Stimulated activated CD4-positive, alpha-beta T cell treated with anti-CD3 and anti-CD28 coated beads, Interleukin-4, amount 100 ng/mL, for 24 hours (primary cell): ENCODE data around the gene LMAN2L.
A peak's percentile ranks its signal among the peaks of the same experiment; 100 is the strongest.

ENCODE experiments used
- DNase-seq: peaks from one replicate; pipeline ENCODE4 v3.0.0-alpha.2; 2020

Gene LMAN2L

DNA sequence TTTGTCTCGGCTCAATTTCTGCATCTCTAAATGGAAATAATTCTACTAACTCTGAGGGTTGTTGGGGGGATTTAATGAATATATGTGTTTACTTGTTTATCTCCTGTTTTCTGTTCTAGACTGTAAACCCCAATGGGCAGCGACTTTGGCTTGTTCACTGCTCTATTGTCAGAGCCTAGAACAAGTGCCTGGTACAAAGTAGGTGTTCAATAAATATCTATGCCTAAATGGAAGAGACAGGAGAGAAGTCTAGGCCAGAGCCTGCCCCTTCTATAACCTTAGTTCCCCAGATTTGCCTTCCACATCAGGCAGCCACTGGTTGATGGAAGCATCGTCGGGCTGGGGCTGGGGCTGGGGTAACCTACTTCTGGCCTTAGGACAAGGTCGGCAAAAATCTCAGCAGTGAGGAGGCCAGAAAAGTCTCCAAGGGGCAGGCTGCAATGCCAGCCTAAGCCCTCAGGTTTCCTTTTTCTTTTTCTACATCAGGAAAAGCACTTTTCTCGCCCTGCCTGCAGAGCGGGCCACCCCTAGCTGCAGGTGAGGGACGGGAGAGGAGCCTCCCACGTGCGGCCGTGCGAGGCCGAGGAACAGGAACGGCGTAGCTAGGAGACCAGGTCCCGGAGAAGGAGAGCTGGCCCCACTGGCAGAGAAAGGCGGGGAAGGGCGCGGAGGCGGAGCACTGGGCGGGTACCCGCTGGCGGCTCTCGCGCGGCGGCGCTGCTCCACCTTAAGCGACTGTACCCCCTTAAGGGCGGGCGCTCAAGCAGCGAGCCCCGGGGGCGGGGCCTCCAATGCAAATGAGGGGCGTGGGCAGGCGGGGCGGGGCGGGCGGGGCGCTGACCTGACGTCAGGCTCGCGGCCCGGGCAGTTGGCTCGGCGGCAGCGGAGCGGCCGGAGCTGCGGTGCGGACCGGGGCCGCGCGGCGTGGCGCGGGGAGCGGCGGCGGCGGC, 20.4 kb upstream of the LMAN2L start, which contains the start of gene CNNM4:
Gene CNNM4, plus strand, starts transcription at position 867 of the 950 bp plus-strand sequence. CDS start 98 bp downstream, outside the sequence.
- DNase-seq = peak; percentile 92

DNA sequence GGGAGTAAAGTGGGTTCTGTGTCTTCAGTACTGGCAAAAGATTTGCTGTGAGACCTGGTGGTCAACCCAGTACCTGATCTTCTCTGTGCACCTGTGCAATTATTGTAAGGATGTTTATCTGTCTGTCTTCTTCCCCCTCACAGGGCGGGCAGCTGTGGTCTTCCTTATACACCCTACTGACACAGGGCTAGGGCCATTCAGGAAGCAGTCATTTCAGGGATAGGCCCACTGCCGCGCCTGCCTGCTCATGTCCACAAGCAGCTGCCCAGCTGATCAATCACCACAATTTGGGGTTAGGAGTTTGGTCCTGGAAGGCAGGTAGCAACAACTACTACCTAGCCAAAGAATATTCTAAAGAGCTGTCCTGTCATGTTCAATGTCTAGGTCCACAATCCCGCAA, 19.7 kb upstream of the LMAN2L start:
- DNase-seq = no peak

DNA sequence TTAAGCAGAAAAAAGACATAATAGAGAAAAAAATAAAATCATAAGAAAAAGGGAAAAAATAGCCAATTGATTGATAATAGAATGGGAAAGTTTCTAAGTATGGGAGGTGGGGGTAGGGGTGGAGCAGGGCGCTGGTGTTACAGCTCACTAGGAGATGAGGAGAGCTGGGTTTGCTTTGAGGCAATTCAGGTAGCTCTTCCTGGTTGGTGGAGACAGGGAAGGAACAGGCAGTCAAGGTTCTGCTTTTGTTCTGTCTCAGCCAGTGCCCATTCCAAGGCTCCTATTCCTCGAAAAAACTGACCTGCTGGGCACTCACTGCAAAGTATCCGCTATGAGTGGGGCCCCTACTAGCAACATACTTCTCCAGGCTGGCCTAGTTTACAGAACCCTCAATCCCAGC, 19.1 kb upstream of the LMAN2L start:
- no peak for DNase-seq

DNA sequence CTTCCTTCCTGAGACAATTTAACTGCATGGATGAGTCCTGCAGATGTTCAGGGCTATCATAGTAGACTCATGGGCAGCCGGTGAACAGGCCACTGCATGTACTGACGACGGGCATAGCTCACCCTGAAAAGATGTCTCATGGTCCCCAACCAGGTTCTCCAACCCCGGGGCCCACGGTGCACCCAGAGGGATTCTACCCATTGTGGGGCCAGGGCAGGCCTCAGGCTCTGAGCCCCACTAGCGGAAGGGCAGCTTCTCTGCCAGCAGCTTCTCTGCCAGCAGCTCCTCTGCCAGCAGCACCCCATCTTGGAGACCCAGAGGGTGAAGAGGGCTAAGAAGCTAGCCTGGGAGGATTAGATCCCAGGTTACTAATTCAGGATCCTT, 17.6 kb upstream of the LMAN2L start:
- no peak for DNase-seq

DNA sequence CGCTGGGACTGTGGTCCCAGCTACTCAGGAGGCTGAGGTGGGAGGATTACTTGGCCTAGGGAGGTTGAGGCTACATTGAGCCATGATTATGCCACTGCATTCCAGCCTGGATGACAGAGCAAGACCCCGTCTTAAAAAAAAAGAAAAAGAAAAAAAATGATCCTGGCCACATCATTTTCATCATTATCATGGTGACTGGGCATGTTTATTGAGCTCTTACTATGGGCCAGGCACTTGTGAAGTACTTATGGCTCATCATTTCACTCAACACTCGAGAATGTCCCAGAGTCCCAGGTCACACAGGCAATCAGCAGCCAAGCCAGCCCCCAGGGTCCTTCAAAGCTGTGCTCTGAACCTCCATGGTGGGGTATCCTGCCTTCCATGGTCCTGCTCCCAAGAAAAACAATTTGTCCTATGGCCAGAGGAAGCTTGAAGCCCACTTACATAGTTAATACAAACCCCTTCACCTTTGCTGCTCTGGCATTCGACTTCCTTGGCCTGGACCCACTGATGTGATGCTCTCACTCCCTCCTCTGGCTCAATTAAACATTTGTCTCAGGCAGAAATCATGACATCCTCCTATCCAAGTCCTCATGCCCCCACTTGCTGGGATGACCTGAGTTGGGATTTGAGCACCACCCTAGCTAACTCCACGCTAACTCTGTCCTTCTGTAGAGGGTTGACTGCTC, 17.1 kb upstream of the LMAN2L start:
- DNase-seq = no peak

DNA sequence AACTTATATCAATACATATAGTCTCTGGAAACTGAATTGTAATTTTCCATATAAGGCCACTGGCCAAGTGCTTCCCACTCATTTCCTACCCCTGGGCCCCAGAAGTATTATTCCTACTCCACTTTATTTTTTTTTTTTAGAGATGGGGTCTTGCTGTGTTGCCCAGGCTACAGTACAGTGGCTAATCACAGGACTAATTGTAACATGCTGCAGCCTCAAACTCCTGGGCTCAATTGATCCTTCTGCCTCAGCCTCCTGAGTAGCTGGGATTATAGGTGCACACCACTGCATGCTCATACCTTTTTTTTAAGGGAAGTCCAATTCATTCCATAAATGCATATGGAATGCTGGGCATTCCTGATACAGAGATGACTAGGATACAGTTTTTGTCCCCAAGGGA, 14.5 kb upstream of the LMAN2L start:
- no peak for DNase-seq

DNA sequence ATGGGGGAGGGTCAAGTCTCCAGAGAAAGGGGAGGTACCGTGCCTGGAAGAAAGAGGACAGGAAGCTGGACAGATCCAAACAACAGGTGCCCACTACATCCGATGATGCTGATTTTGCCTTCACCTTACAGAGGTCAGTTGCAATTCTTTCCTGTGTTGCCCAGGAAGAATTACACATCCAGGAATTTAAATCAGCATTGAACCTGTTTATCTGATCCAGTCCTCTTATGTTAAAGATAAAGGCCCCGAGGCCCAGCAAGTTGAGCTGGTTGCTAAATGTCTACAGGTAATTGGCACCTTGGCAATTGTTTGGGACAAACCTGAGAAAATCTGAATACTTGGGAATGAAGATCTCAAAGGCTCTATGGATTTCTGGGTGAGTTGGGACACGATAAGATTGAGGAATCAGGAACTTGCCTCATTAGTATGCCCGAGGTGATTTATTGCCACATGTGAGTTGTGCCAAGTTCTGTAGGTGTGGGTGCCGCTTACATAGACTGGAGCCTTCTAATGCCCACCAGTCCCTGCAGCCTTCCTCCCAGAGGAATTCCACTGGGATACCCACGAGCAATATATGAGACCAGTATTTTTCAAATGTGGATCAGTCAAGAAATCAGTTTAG, 13.9 kb upstream of the LMAN2L start:
- no peak for DNase-seq

DNA sequence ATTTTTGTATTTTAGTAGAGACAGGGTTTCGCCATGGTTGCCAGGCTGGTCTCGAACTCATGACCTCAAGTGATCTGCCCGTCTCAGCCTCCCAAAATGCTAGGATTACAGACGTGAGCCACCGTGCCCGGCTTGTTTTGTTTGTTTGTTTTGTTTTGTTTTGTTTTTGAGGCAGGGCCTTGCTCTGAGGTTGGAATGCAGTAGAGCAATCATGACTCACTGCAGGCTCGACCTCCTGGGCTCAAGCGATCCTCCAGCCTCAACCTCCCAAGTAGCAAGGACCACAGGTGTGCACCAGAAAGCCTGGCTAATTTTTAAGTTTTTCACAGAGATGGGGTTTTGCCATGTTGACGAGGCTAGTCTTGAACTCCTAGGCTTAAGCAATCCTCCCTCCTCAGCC, 11.9 kb upstream of the LMAN2L start:
- no peak for DNase-seq

DNA sequence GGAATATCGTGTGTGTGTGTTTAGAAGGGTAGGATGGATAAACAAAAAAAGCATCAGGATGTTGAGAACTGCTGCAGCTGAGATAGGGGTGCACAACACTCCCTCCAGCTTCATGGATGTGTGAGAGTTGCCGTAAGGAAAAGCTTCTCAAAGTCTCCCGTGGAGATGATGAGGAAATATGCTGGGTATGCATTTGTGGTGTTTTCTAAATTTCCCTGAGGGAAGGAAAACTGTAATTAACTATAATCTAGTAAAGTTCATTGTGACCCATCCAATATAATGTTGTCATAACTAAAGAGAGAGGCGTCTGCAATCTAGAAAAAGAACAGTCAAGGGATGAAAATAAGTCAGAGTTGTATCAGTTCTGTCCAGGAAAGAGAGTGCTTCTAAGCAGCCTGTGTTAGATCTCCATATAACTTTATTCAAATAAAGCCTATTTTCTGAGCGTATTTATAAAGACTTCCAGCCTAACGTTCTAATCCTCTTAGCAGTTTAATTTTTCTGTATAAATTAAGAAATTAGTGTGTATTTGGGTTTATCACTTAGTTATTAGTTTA, 7.3 kb upstream of the LMAN2L start:
- no peak for DNase-seq

DNA sequence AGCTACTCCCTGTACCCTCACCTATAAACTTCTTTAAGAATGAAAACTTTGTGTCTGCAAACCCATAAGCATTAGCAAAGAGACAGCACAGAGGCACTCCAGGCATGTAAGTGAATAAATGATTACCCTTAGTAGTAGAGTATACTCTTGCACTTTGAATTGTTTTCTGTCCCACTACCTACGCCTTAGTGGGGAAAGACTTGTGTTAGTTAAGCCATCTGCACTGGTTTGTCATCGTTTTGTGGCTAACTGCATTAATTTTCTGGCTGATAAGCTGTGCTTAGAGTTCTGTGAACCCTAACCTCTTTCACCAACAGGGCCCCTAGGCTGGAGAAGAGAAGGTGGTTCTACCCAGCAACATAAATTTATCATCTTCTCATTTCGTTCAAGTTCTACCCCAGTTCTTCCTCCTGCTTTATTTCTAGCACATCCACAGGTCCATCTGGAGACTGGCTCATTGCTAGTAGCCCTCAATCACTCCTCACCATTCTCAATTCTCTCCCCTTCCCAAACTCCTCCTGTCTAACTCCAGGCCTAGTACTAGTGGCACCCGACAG, 710 bp downstream of the LMAN2L start:
- no peak for DNase-seq

DNA sequence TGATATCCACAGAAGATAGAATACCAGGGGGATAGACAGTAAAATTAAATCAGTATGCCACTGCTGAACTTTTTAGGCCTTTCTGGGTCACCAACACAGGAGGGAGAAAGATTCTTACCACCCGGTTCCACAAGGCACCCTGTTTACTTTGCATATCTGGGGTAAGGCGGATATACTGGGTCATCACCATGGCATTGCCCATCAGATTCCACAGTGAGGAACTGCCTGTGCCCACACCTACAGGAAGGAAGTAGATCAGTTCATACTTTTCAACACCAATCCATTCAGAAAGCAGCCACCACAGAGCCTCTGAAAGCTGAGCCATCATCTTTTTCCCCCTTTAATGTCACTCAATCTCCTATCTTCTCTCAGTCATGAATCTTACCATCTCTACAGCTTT, 2.0 kb downstream of the LMAN2L start:
- DNase-seq = no peak

DNA sequence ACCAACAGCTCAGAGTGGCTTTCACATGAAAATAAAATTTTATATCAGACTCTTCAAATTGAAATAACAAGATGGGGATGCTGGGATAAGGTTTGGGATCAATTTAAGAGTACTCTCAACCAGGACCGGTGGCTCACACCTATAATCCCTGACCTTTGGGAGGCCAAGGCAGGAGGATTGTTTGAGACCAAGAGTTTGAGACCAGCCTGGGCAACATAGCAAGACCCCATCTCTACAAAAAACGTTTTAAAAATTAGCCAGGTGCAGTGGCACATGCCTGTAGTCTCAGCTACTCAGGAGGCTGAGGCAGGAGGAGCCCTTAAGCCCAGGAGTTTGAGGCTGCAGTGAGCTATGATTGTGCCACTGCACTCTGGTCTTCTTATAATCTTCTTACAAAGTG, 2.6 kb downstream of the LMAN2L start:
- no peak for DNase-seq

DNA sequence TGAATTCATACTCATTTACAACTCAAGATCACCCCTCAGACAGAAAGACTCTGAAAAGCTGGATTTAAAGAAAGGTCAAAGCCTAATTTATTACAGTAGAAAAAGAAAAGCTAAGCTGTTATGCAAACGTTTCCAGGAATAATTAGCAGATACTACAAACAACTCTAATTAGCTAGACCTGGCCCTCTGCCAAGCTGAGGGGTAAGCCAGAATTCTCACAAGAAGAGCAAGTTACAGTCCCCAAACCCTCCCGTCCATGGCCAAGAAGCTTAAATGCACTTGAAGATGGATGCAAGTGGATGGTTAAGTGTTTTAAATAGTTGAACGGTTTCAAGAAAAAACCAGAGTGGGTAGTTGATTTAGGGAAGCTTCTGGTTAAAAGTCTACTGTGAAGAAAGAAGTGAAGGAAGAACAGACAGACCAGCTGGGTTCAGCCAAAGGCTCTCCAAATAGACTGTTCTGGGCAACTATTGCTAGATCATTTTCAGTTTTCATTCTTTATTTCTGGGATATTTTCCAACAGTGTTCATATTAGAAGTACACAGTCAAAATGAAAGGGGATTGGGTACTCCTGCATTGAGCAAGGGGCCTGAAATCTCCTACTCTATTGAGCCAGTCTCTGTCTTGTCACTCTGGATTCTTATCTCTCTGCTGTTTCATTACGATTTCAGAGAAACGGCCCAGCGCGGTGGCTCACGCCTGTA, 4.8 kb downstream of the LMAN2L start:
- no peak for DNase-seq

DNA sequence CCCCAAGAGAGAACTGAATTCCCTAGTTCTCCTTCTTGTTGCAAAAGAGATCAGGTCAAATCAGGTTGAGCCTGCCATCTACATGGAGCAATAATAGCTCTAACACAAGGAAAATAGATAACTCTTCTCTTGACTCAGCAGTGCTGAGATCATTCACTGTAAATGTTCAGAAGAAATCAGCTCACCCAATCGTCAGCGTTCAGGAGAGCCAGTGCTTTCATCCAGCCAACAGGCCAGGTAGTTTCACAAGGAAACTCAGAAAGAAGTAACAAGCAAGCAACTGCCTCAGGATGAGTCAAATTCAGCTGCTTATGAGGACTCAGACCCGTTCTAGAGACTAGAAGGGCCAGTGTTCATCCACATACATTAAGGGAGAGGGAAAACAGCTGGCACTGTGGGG, 5.9 kb downstream of the LMAN2L start:
- DNase-seq = no peak

DNA sequence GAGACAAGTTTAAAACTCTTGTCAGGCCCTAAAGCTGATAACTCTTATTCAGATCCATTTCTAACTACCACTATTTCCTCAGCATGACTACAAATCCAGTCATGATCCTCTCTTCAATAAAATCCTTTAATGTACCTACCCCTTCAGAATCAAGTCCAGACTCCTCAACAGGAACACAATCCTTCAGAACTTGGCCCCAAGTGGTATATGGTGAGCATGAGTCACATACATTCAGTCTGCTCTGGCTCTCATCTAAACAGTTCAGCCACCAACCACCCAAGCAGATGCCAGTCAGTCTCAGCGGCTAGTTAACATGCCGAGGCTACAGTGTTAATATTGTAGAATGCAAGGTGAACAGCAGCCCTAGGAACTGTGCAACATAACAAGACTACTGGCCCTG, 9.7 kb downstream of the LMAN2L start:
- DNase-seq = no peak

DNA sequence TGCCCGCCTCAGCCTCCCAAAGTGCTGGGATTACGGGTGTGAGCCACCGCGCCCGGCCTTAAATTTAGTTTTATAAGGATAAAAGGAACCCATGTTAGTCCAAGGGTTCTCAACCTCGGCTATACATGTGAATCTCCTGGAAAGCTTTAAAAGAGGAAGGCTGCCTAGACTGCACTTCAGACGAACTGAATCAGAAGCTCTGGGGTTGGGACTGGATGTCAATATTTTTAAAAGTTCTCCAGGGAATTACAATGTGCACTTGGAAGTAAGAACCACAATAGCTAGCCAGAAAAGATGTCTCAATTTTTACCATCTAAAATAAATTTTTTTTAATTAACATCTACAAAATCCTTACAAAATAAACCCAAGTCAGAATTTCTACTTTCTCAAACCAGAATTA, 10.1 kb downstream of the LMAN2L start:
- no peak for DNase-seq

DNA sequence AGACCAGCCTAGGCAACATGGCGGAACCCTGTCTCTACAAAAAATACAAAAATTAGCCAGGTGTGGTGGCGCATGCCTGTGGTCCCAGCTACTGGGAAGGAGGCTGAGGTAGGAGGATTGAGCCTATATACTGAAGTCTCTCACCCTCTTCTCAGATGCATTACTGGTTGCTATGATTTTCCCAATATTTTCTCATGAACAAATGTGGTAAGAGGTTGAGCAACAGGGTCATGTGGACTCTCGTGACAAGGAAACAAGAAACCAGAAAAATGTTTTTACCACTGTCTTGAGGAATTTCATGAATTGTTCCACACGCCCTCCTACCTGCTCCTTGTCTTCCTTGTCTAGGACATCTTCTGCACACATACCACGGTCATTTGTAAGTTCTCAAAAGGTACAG, 12.4 kb downstream of the LMAN2L start:
- DNase-seq = no peak

DNA sequence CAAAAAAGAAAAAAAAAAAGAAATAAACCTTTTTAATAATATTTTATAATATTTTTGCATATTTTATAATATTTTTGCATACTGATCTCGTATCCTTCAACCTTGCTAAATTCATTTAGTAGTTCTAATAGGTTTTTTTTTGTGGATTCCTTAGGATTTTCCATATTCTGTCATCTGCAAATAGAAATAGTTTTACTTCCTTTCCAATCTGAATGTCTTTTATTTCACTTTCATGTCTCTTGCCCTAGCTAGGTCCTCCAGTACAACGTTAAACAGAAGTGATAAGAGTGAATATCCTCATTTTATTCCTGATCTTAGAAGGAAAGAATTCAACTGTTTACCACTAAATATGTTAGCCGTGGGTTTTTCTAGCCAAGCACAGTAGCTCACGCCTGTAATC, 13.7 kb downstream of the LMAN2L start:
- no peak for DNase-seq

DNA sequence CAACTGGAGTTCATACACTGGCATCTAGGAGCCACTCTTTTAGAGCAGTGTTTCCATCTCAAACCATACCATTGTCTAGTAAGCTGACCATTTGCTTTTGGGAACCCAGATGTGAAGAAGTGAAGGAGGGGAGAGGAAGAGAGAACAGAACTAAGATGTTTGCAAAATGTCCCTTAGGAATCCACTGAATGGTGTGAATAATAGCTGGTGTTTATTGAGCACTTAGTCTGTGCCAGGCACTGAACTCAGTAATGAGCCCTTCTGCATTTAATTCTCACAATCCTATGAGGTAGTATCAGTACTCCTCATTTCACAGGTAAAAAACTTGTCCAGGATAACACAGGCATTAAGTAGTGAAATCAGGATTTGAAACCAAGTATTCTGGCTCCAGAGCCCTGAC, 23.5 kb downstream of the LMAN2L start:
- DNase-seq = no peak

DNA sequence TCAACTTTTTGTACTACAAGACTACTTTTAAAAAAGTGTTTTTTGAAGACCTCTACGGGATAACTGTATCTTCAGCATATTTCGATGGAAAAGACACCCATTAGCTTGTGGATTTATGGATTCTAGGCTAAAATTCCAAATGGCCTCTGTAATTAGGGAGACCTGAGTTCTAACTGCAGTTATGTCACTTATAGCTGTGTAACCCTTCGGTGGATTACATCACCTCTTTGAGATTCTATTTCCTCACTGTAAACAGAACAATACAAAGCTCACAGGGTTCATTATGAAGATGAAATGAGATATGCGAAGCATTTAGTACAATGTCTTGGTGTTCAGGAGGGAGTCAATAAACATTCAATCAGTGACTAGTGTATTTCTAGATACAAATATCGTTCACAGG, 24.2 kb downstream of the LMAN2L start:
- no peak for DNase-seq

DNA sequence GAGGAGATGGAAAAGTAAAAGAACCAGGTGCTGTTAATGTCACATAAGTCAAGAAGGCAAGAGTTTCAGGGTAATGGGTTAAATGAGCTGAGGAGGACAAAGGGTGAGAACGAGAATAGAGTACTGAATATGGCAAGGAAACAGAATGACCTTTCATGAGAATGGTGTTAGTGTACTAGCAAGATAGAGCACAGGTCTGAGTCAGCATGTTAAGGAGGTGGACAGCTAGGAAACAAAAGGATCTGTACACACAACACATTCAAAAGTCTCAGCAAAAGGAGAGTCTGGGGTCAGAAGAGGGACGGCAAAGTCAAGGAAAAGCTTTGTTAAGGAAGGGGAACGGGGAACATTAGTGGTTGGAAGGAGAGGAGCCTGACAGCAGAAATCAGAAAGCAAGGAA, 28.9 kb downstream of the LMAN2L start:
- DNase-seq = no peak

DNA sequence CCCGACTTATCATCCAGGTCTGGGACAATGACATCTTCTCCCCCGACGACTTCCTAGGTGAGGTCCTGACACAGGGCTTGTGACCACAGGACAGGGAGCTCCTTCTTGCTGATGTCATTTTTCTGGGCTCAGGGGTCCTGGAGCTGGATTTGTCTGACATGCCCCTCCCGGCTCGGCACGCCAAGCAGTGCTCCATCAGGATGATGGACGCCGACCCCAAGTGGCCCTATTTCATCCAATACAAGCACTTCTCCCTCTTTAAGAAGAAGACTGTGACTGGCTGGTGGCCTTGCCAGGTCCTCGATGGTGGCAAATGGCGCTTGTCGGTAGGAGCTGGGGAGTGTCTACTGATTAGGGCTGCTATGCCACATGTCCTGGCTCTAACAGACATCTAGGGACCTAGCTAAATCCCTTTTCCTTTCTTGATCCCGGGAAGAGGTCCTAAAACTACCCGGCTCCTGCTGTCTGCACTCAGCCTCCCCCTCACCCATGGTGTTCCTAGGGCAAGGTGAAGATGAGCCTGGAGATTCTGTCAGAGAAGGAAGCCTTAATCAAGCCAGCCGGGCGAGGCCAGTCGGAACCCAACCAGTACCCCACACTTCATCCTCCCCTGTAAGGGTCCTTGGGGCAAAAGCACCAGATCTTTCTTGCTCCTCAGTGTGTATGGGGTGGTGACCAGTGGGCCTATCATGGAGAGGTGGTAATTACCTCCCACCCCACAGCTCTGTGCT, 36.7 kb downstream of the LMAN2L start:
- no peak for DNase-seq
